ENCODE data around the gene FDX2. TPM values are rescaled to one million over a fixed set of nuclear protein-coding genes. Genes with fewer than 3 reads are reported as not detected.

Gene FDX2
- total RNA-seq, 1 experiment from 2014 or later, result 25.5 TPM

GRCh38 chr19:10309423-10309822 is 6.4 kb downstream of the FDX2 start, which contains the start of gene ZGLP1:
TSS of gene ZGLP1 (minus strand) at chr19:10309815.
- Histone ChIP-seq H3K4me3 (ENCODE audit: low read depth in 2 of 2, low read length in 2 of 2) (no peak within 1 kb of the TSS), H3K4me1 (ENCODE audit: control insufficient read depth, insufficient read depth, low read length) (no peaks in the 10 kb centered on the region), H3K27me3 (ENCODE audit: control insufficient read depth, insufficient read depth, low read length) (no peaks in the 10 kb centered on the region), H3K36me3 (ENCODE audit: control insufficient read depth, insufficient read depth, low read length) (no peaks in the 10 kb centered on the region), H3K27ac (ENCODE audit: low read length) (no peak within 1 kb of the TSS), H3K9me3 (ENCODE audit: control insufficient read depth, insufficient read depth, low read depth, low read length) (no peaks in the 10 kb centered on the region)
- POLR2A ChIA-PET, result no interaction called here
- CTCF ChIA-PET, result interaction anchor here (0.6 kb wide), 1 partner anchor 134 kb away, joined by 6 read pairs; no protein-coding TSS in a partner anchor
- TF ChIP-seq POLR2AphosphoS5 (IDR thresholded peaks at IDR 0.05; ENCODE audit: low read depth, low read length) (no peak), CTCF (IDR thresholded peaks at IDR 0.05) (no peak), SIN3A (IDR thresholded peaks at IDR 0.05; ENCODE audit: borderline replicate concordance, insufficient read depth, low read depth, low read length) (no peak), REST (IDR thresholded peaks at IDR 0.05; ENCODE audit: insufficient read depth in 1 of 2, low read depth in 2 of 2, low read length in 1 of 2) (no peak), TCF7L2 (IDR thresholded peaks at IDR 0.05; ENCODE audit: low read depth, low read length) (no peak)
- DNase-seq (ENCODE audit: low read depth, low spot score) (no peak), ATAC-seq (no peak)
- intact Hi-C loops (cut with micrococcal nuclease; ENCODE audit: unreplicated experiment), result no loop called here
- in situ Hi-C loops (cut with HindIII; ENCODE audit: low pct_unique_long_range_greater_than_20kb, low sequenced_read_pairs), result no loop called here
- no TSS peak for BruUV-seq (replicated peaks)

- POLR2A ChIA-PET, result interaction anchor here (0.6 kb wide), 1 partner anchor 8 kb away, joined by 6 read pairs; no protein-coding TSS in a partner anchor
- no peaks in the 10 kb centered on the region for H3K4me1 ChIP-seq (ENCODE audit: control insufficient read depth, insufficient read depth, low read length)
- no peaks in the 10 kb centered on the region for H3K36me3 ChIP-seq (ENCODE audit: control insufficient read depth, insufficient read depth, low read length)
- no peak for ATAC-seq
- H3K27me3 ChIP-seq (ENCODE audit: control insufficient read depth, insufficient read depth, low read length), result no peaks in the 10 kb centered on the region
- CTCF ChIA-PET, result no interaction called here
- H3K9me3 ChIP-seq (ENCODE audit: control insufficient read depth, insufficient read depth, low read depth, low read length), result no peaks in the 10 kb centered on the region
- TF ChIP-seq TCF7L2 (IDR thresholded peaks at IDR 0.05; ENCODE audit: low read depth, low read length), result no peak
- H3K4me3 ChIP-seq (ENCODE audit: low read depth in 2 of 2, low read length in 2 of 2), result no peak overlapping the region
- DNase-seq (ENCODE audit: low read depth, low spot score), result no peak
- no TSS peak for BruUV-seq (replicated peaks)
- no peak overlapping the region for H3K27ac ChIP-seq (ENCODE audit: low read length)
- in situ Hi-C loops (cut with HindIII; ENCODE audit: low pct_unique_long_range_greater_than_20kb, low sequenced_read_pairs), result no loop called here
- intact Hi-C loops (cut with micrococcal nuclease; ENCODE audit: unreplicated experiment), result no loop called here
Observed at GRCh38 chr19:10306327-10306726, 9.5 kb downstream of the FDX2 start.

- H3K36me3 ChIP-seq (ENCODE audit: control insufficient read depth, insufficient read depth, low read length), result no peaks in the 10 kb centered on the region
- no peak overlapping the region for H3K4me3 ChIP-seq (ENCODE audit: low read depth in 2 of 2, low read length in 2 of 2)
- H3K27me3 ChIP-seq (ENCODE audit: control insufficient read depth, insufficient read depth, low read length), result no peaks in the 10 kb centered on the region
- intact Hi-C loops (cut with micrococcal nuclease; ENCODE audit: unreplicated experiment) (no loop called here), in situ Hi-C loops (cut with HindIII; ENCODE audit: low pct_unique_long_range_greater_than_20kb, low sequenced_read_pairs) (no loop called here)
- TF ChIP-seq SIN3A (IDR thresholded peaks at IDR 0.05; ENCODE audit: borderline replicate concordance, insufficient read depth, low read depth, low read length) (no peak), TCF7L2 (IDR thresholded peaks at IDR 0.05; ENCODE audit: low read depth, low read length) (no peak), POLR2AphosphoS5 (IDR thresholded peaks at IDR 0.05; ENCODE audit: low read depth, low read length) (no peak), CTCF (IDR thresholded peaks at IDR 0.05) (no peak), REST (IDR thresholded peaks at IDR 0.05; ENCODE audit: insufficient read depth in 1 of 2, low read depth in 2 of 2, low read length in 1 of 2) (no peak)
- no peak for DNase-seq (ENCODE audit: low read depth, low spot score)
- no peaks in the 10 kb centered on the region for H3K9me3 ChIP-seq (ENCODE audit: control insufficient read depth, insufficient read depth, low read depth, low read length)
- no peak overlapping the region for H3K27ac ChIP-seq (ENCODE audit: low read length)
- no TSS peak for BruUV-seq (replicated peaks)
- CTCF ChIA-PET, result interaction anchor here (0.6 kb wide), 1 partner anchor 1928 kb away, joined by 4 read pairs; no protein-coding TSS in a partner anchor
- no peaks in the 10 kb centered on the region for H3K4me1 ChIP-seq (ENCODE audit: control insufficient read depth, insufficient read depth, low read length)
- POLR2A ChIA-PET, result no interaction called here
- no peak for ATAC-seq
Observed at GRCh38 chr19:10305139-10305806, 10.5 kb downstream of the FDX2 start.

Measured in Panc1 (cell line).